ENCODE measurements around the gene SNRNP48. TPM values are rescaled to one million over a fixed set of nuclear protein-coding genes. Genes with fewer than 3 reads are reported as not detected.
A peak's percentile ranks its signal among the peaks of the same experiment; 100 is the strongest.

Gene SNRNP48
- total and polyA plus RNA-seq, 9 donors, result 11.4 to 15.9 (median 12.7) TPM

- H3K27me3 ChIP-seq (ENCODE audit: control insufficient read depth, insufficient read depth, low read length), result no peaks in the 10 kb centered on the region
- H3K4me3 ChIP-seq (ENCODE audit: low read length), result peak overlapping the region; percentile 73
- H3K9me3 ChIP-seq (replicated peaks; ENCODE audit: control insufficient read depth, low read depth, low read length), result no peaks in the 10 kb centered on the region
- no peak for DNase-seq
- no peak overlapping the region for H3K27ac ChIP-seq (ENCODE audit: low read length)
- 38% methylated on average over 7 of the region's 10 CpGs for WGBS (ENCODE audit: insufficient coverage)
- H3K4me1 ChIP-seq (ENCODE audit: control insufficient read depth, insufficient read depth, low read length), result peaks cover 6% of the 10 kb centered on the region
- peaks cover 10% of the 10 kb centered on the region for H3K36me3 ChIP-seq (ENCODE audit: control insufficient read depth, insufficient read depth, low read length)
These were observed 912 bp downstream of the SNRNP48 start for GRCh38 chr6:7590918-7591302.

GRCh38 chr6:7591770-7592169 lies 1.8 kb downstream of the SNRNP48 start:
- no peak for DNase-seq
- 100% methylated on average over 1 of the region's 5 CpGs for WGBS (ENCODE audit: insufficient coverage)
- H3K4me3 ChIP-seq (ENCODE audit: low read length), result no peak overlapping the region
- no peaks in the 10 kb centered on the region for H3K9me3 ChIP-seq (replicated peaks; ENCODE audit: control insufficient read depth, low read depth, low read length)
- H3K27me3 ChIP-seq (ENCODE audit: control insufficient read depth, insufficient read depth, low read length), result no peaks in the 10 kb centered on the region
- H3K4me1 ChIP-seq (ENCODE audit: control insufficient read depth, insufficient read depth, low read length), result peaks cover 6% of the 10 kb centered on the region
- no peak overlapping the region for H3K27ac ChIP-seq (ENCODE audit: low read length)
- peaks cover 13% of the 10 kb centered on the region for H3K36me3 ChIP-seq (ENCODE audit: control insufficient read depth, insufficient read depth, low read length)

GRCh38 chr6:7593229-7593628 lies 3.2 kb downstream of the SNRNP48 start:
- WGBS (ENCODE audit: insufficient coverage), result 71% methylated on average over 1 of the region's 1 CpG
- no peak overlapping the region for H3K4me3 ChIP-seq (ENCODE audit: low read length)
- DNase-seq, result no peak
- H3K27ac ChIP-seq (ENCODE audit: low read length), result no peak overlapping the region
- H3K9me3 ChIP-seq (replicated peaks; ENCODE audit: control insufficient read depth, low read depth, low read length), result no peaks in the 10 kb centered on the region
- no peaks in the 10 kb centered on the region for H3K27me3 ChIP-seq (ENCODE audit: control insufficient read depth, insufficient read depth, low read length)
- peaks cover 17% of the 10 kb centered on the region for H3K36me3 ChIP-seq (ENCODE audit: control insufficient read depth, insufficient read depth, low read length)
- peaks cover 6% of the 10 kb centered on the region for H3K4me1 ChIP-seq (ENCODE audit: control insufficient read depth, insufficient read depth, low read length)

- Histone ChIP-seq H3K4me1 (ENCODE audit: control insufficient read depth, insufficient read depth, low read length) (peaks cover 6% of the 10 kb centered on the region), H3K27ac (ENCODE audit: low read length) (no peak overlapping the region), H3K36me3 (ENCODE audit: control insufficient read depth, insufficient read depth, low read length) (peaks cover 17% of the 10 kb centered on the region), H3K9me3 (replicated peaks; ENCODE audit: control insufficient read depth, low read depth, low read length) (no peaks in the 10 kb centered on the region), H3K4me3 (ENCODE audit: low read length) (no peak overlapping the region), H3K27me3 (ENCODE audit: control insufficient read depth, insufficient read depth, low read length) (no peaks in the 10 kb centered on the region)
- WGBS (ENCODE audit: insufficient coverage), result 90% methylated on average over 3 of the region's 4 CpGs
- DNase-seq, result no peak
These were observed 4.7 kb downstream of the SNRNP48 start for GRCh38 chr6:7594579-7595125.

GRCh38 chr6:7604003-7604402 lies 14.0 kb downstream of the SNRNP48 start:
- Histone ChIP-seq H3K36me3 (ENCODE audit: control insufficient read depth, insufficient read depth, low read length) (peaks cover 32% of the 10 kb centered on the region), H3K4me1 (ENCODE audit: control insufficient read depth, insufficient read depth, low read length) (no peaks in the 10 kb centered on the region), H3K9me3 (replicated peaks; ENCODE audit: control insufficient read depth, low read depth, low read length) (no peaks in the 10 kb centered on the region), H3K27ac (ENCODE audit: low read length) (no peak overlapping the region), H3K4me3 (ENCODE audit: low read length) (no peak overlapping the region), H3K27me3 (ENCODE audit: control insufficient read depth, insufficient read depth, low read length) (no peaks in the 10 kb centered on the region)
- no peak for DNase-seq
- 63% methylated on average over 4 of the region's 4 CpGs for WGBS (ENCODE audit: insufficient coverage)

GRCh38 chr6:7604506-7604905 lies 14.5 kb downstream of the SNRNP48 start:
- Histone ChIP-seq H3K4me3 (ENCODE audit: low read length) (no peak overlapping the region), H3K27ac (ENCODE audit: low read length) (no peak overlapping the region), H3K9me3 (replicated peaks; ENCODE audit: control insufficient read depth, low read depth, low read length) (no peaks in the 10 kb centered on the region), H3K4me1 (ENCODE audit: control insufficient read depth, insufficient read depth, low read length) (no peaks in the 10 kb centered on the region), H3K36me3 (ENCODE audit: control insufficient read depth, insufficient read depth, low read length) (peaks cover 32% of the 10 kb centered on the region), H3K27me3 (ENCODE audit: control insufficient read depth, insufficient read depth, low read length) (no peaks in the 10 kb centered on the region)
- 100% methylated on average over 1 of the region's 2 CpGs for WGBS (ENCODE audit: insufficient coverage)
- no peak for DNase-seq

- peak; percentile 79 for DNase-seq
- whole genome bisulfite sequencing (ENCODE audit: insufficient coverage), result 40% methylated on average over 5 of the region's 7 CpGs
These were observed 25.8 kb downstream of the SNRNP48 start for GRCh38 chr6:7615611-7616383.

GRCh38 chr6:7617801-7618764 lies 28.1 kb downstream of the SNRNP48 start:
- peak; percentile 72 for DNase-seq
- Histone ChIP-seq H3K4me3 (ENCODE audit: low read length) (no peak overlapping the region), H3K36me3 (ENCODE audit: control insufficient read depth, insufficient read depth, low read length) (no peaks in the 10 kb centered on the region), H3K27me3 (ENCODE audit: control insufficient read depth, insufficient read depth, low read length) (no peaks in the 10 kb centered on the region), H3K27ac (ENCODE audit: low read length) (no peak overlapping the region), H3K9me3 (replicated peaks; ENCODE audit: control insufficient read depth, low read depth, low read length) (no peaks in the 10 kb centered on the region), H3K4me1 (ENCODE audit: control insufficient read depth, insufficient read depth, low read length) (no peaks in the 10 kb centered on the region)
- 55% methylated on average over 11 of the region's 12 CpGs for WGBS (ENCODE audit: insufficient coverage)

More at GRCh38 chr6:7615611-7616383, 25.8 kb downstream of the SNRNP48 start:
- Histone ChIP-seq H3K36me3 (ENCODE audit: control insufficient read depth, insufficient read depth, low read length) (peaks cover 12% of the 10 kb centered on the region), H3K4me1 (ENCODE audit: control insufficient read depth, insufficient read depth, low read length) (no peaks in the 10 kb centered on the region), H3K4me3 (ENCODE audit: low read length) (no peak overlapping the region), H3K27ac (ENCODE audit: low read length) (no peak overlapping the region), H3K9me3 (replicated peaks; ENCODE audit: control insufficient read depth, low read depth, low read length) (no peaks in the 10 kb centered on the region), H3K27me3 (ENCODE audit: control insufficient read depth, insufficient read depth, low read length) (no peaks in the 10 kb centered on the region)

- no peak overlapping the region for H3K4me3 ChIP-seq (ENCODE audit: low read length)
- no peaks in the 10 kb centered on the region for H3K4me1 ChIP-seq (ENCODE audit: control insufficient read depth, insufficient read depth, low read length)
- H3K9me3 ChIP-seq (replicated peaks; ENCODE audit: control insufficient read depth, low read depth, low read length), result no peaks in the 10 kb centered on the region
- no peak overlapping the region for H3K27ac ChIP-seq (ENCODE audit: low read length)
- WGBS (ENCODE audit: insufficient coverage), result 86% methylated on average over 2 of the region's 5 CpGs
- H3K36me3 ChIP-seq (ENCODE audit: control insufficient read depth, insufficient read depth, low read length), result no peaks in the 10 kb centered on the region
- H3K27me3 ChIP-seq (ENCODE audit: control insufficient read depth, insufficient read depth, low read length), result no peaks in the 10 kb centered on the region
- DNase-seq, result no peak
These were observed 31.8 kb downstream of the SNRNP48 start for GRCh38 chr6:7621761-7622160.

Data from muscle of leg (tissue), 11 donors.